GM23248 (cell line): ENCODE measurements around the gene CREB5. TPM values are rescaled to one million over a fixed set of nuclear protein-coding genes. Genes with fewer than 3 reads are reported as not detected.

Source experiments
- DNase-seq: peaks from one replicate; pipeline ENCODE4 v3.0.0-alpha.2; 2015
- H2AFZ ChIP-seq: fragments of 200-600 bp; sonication (generic); 2 replicates; pipeline ENCODE4 v1.6.1; 2016; ENCODE audit warnings: antibody characterized with exemption
- H3F3A ChIP-seq: fragments of 200-600 bp; sonication (generic); 2 replicates; pipeline ENCODE4 v1.6.1; 2016; ENCODE audit warnings: mild to moderate bottlenecking, antibody characterized with exemption, mixed run types; ENCODE audit not compliant: insufficient read depth
- H3K27ac ChIP-seq: fragments of 200-600 bp; sonication (generic); 2 replicates; pipeline ENCODE4 v1.5.1; 2016; ENCODE audit warnings: mild to moderate bottlenecking
- H3K27me3 ChIP-seq: fragments of 200-600 bp; sonication (generic); replicated peaks from 2 replicates; pipeline ENCODE4 v1.6.1; 2016; ENCODE audit warnings: mild to moderate bottlenecking; ENCODE audit not compliant: insufficient read depth
- H3K36me3 ChIP-seq: fragments of 200-600 bp; sonication (generic); 2 replicates; pipeline ENCODE4 v1.6.1; 2016; ENCODE audit warnings: low read depth, mild to moderate bottlenecking
- H3K4me1 ChIP-seq: fragments of 200-600 bp; sonication (generic); 2 replicates; pipeline ENCODE4 v1.6.1; 2016; ENCODE audit warnings: mild to moderate bottlenecking; ENCODE audit not compliant: insufficient read depth
- H3K4me2 ChIP-seq: fragments of 200-600 bp; sonication (generic); one replicate; pipeline ENCODE4 v1.6.1; 2016; ENCODE audit warnings: mild to moderate bottlenecking; ENCODE audit not compliant: unreplicated experiment
- H3K4me3 ChIP-seq: fragments of 200-600 bp; sonication (generic); 2 replicates; pipeline ENCODE4 v1.5.1; 2016; ENCODE audit warnings: mild to moderate bottlenecking
- H3K79me2 ChIP-seq: fragments of 200-600 bp; sonication (generic); 2 replicates; pipeline ENCODE4 v1.6.1; 2016; ENCODE audit warnings: mild to moderate bottlenecking; ENCODE audit not compliant: insufficient read depth
- H3K9ac ChIP-seq: fragments of 200-600 bp; sonication (generic); 2 replicates; pipeline ENCODE4 v1.6.1; 2016; ENCODE audit warnings: mild to moderate bottlenecking
- H3K9me2 ChIP-seq: fragments of 200-600 bp; sonication (generic); 2 replicates; pipeline ENCODE4 v1.6.1; 2016; ENCODE audit warnings: mixed run types, mild to moderate bottlenecking, moderate library complexity; ENCODE audit not compliant: insufficient read depth
- H3K9me3 ChIP-seq: fragments of 200-600 bp; sonication (generic); one replicate; pipeline ENCODE4 v1.6.1; 2017; ENCODE audit warnings: low read depth
- H4K20me1 ChIP-seq: fragments of 200-600 bp; sonication (generic); 2 replicates; pipeline ENCODE4 v1.6.0; 2016; ENCODE audit not compliant: insufficient read depth
- EZH2 ChIP-seq: fragments of 200-600 bp; sonication (generic); IDR thresholded peaks from 2 replicates; pipeline ENCODE4 v1.6.1; 2018; ENCODE audit warnings: antibody characterized with exemption, mild to moderate bottlenecking; ENCODE audit not compliant: insufficient read depth, poor library complexity, severe bottlenecking
- EZH2phosphoT487 ChIP-seq: fragments of 200-600 bp; sonication (generic); IDR thresholded peaks from 2 replicates; pipeline ENCODE4 v1.6.1; 2018; ENCODE audit warnings: antibody characterized with exemption, moderate library complexity, mild to moderate bottlenecking, low read depth; ENCODE audit not compliant: insufficient read depth
- WGBS, 2 experiments: methylation state at CpG; one replicate each; pipeline ENCODE4 v1.1.6; 2015 to 2017; ENCODE audit warnings: low lambda C conversion rate in 2 of 2, low coverage in 1 of 2; ENCODE audit errors: missing lambda C conversion rate in 2 of 2; 5-methylcytosine and 5-hydroxymethylcytosine counted together
- in situ Hi-C: fragments of 300-500 bp; cut with MboI; formaldehyde crosslinking; loops from 2 replicates; pipeline ENCODE4 v1.15.0; 2020
- polyA plus RNA-seq: library from polyadenylated mRNA; unstranded; fragments of >200 nt; fragmentation: Nextera tagmentation; extraction: Ambion mirVana; gene quantifications from 2 replicates; pipeline ENCODE4 v1.2.1, GENCODE V29; 2016
- total RNA-seq: library from RNA; depleted of rRNA; stranded (reverse); fragments of >200 nt; shearing (Covaris generic); gene quantifications from 2 replicates; pipeline ENCODE4 v1.2.3, GENCODE V29; 2014

CREB5 gene
- total and polyA plus RNA-seq, 2 experiments from 2014 or later = 13.6 to 19.2 TPM

- Histone ChIP-seq H3K4me2 (peak overlapping the region; percentile 12), H3K36me3 (no peaks in the 10 kb centered on the region), H3K79me2 (no peaks in the 10 kb centered on the region), H3K27me3 (no peaks in the 10 kb centered on the region), H3K4me3 (no peak overlapping the region), H4K20me1 (no peaks in the 10 kb centered on the region), H3K9me3 (no peaks in the 10 kb centered on the region), H3K9me2 (no peaks in the 10 kb centered on the region), H3F3A (peaks cover 44% of the 10 kb centered on the region), H2AFZ (no peak overlapping the region), H3K4me1 (peaks cover 51% of the 10 kb centered on the region), H3K9ac (peak overlapping the region; percentile 49; the same call in 1 of the 2 replicates), H3K27ac (peak overlapping the region; percentile 75)
- TF ChIP-seq EZH2 = no peak
- TF ChIP-seq EZH2phosphoT487 = no peak
- 0% methylated on average over 1 of the region's 1 CpG for WGBS, 2 experiments
- in situ Hi-C loops = loop anchor here (10.0 kb wide), 1 partner anchor 463 kb away; no protein-coding TSS in a partner anchor
- peak; percentile 95 for DNase-seq
Observed at GRCh38 chr7:28858206-28858605, 445.9 kb downstream of the CREB5 start.

- H4K20me1 ChIP-seq = no peaks in the 10 kb centered on the region
- no peak for DNase-seq
- H3K36me3 ChIP-seq = no peaks in the 10 kb centered on the region
- H3K79me2 ChIP-seq = no peaks in the 10 kb centered on the region
- peak overlapping the region; percentile 75 for H3K27ac ChIP-seq
- peak overlapping the region; percentile 49 for H3K9ac ChIP-seq
- peak overlapping the region; percentile 12 for H3K4me2 ChIP-seq
- TF ChIP-seq EZH2 = no peak
- TF ChIP-seq EZH2phosphoT487 = no peak
- no peaks in the 10 kb centered on the region for H3K27me3 ChIP-seq
- no peak overlapping the region for H2AFZ ChIP-seq
- H3K9me2 ChIP-seq = no peaks in the 10 kb centered on the region
- H3K9me3 ChIP-seq = no peaks in the 10 kb centered on the region
- in situ Hi-C loops = loop anchor here (10.0 kb wide), 1 partner anchor 464 kb away; no protein-coding TSS in a partner anchor
- peaks cover 46% of the 10 kb centered on the region for H3K4me1 ChIP-seq
- H3K4me3 ChIP-seq = no peak overlapping the region
- H3F3A ChIP-seq = peaks cover 40% of the 10 kb centered on the region
- WGBS, 2 experiments = 96 to 99% methylated on average over 6 of the region's 6 CpGs
Observed at GRCh38 chr7:28858895-28859294, 446.6 kb downstream of the CREB5 start.

DNA sequence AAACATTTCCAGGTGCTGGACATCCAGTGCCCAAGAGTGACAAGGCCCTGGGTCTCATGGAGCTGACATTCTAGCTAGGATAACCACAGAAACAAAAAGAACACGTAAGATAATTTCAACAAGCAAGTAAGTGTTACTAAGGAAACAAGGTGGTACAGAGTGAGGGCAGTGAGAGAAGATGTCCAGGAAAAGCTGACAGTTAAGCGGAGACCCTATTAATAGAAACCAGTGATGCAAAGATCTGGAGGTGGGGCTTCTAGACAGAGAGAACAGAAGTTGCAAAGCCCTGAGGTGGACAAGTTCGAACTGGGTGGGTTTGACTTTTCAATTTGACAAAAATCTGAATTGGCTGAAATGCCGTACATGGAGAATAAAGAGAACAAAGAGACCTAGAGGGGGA, 449.5 kb downstream of the CREB5 start:
- TF ChIP-seq EZH2phosphoT487 (no peak), EZH2 (no peak)
- no peak overlapping the region for H3K27ac ChIP-seq
- no peaks in the 10 kb centered on the region for H3K36me3 ChIP-seq
- no peaks in the 10 kb centered on the region for H3K9me3 ChIP-seq
- no peaks in the 10 kb centered on the region for H3K79me2 ChIP-seq
- no peaks in the 10 kb centered on the region for H4K20me1 ChIP-seq
- H3K4me3 ChIP-seq = no peak overlapping the region
- peaks cover 31% of the 10 kb centered on the region for H3K4me1 ChIP-seq
- no peak overlapping the region for H3K9ac ChIP-seq
- no peak for DNase-seq
- no peak overlapping the region for H2AFZ ChIP-seq
- in situ Hi-C loops = no loop called here
- H3K9me2 ChIP-seq = no peaks in the 10 kb centered on the region
- no peak overlapping the region for H3K4me2 ChIP-seq
- H3F3A ChIP-seq = peaks cover 22% of the 10 kb centered on the region
- WGBS, 2 experiments = 96 to 99% methylated on average over 4 of the region's 4 CpGs
- H3K27me3 ChIP-seq = no peaks in the 10 kb centered on the region

DNA sequence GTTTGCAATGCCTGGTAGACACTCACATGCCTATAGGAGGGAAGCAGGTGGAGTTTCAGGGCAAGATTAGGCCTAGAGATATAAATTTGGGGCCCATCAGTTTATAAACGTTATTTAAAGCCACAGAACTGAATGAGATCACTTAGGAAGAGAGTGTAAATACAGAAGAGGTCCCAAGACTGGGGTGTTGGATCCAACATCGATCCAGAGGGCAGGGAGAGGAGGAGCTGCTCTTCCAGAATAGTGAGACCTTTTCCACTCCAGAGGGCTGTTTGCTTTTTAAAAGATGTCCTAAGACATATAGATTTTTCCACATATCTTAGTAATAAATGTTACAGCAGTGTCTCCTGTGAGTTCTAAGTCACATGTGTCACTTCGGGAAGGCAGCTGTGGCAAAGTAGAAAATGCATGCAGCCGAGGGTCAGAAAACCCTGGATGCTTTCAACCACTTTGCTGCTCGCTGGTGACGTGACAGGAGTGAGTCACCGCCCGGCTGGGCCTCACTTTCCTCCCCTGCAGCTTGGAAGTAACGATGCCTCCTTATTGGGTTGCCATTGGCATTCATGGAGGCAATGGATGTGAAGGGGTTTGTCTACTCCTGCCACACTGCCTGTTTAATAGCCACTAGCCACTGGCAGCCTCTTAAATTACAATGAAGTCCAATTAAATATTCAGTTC, 450.4 kb downstream of the CREB5 start:
- no peak overlapping the region for H3K9ac ChIP-seq

More for the DNA sequence above, 450.4 kb downstream of the CREB5 start:
- no peak overlapping the region for H3K27ac ChIP-seq
- H3K9me2 ChIP-seq = no peaks in the 10 kb centered on the region
- in situ Hi-C loops = no loop called here
- H3K4me3 ChIP-seq = no peak overlapping the region
- no peaks in the 10 kb centered on the region for H3K36me3 ChIP-seq
- H3K9me3 ChIP-seq = no peaks in the 10 kb centered on the region
- H2AFZ ChIP-seq = no peak overlapping the region
- no peak for DNase-seq
- no peak overlapping the region for H3K4me2 ChIP-seq
- peaks cover 12% of the 10 kb centered on the region for H3F3A ChIP-seq
- H3K79me2 ChIP-seq = no peaks in the 10 kb centered on the region
- H3K4me1 ChIP-seq = peaks cover 22% of the 10 kb centered on the region
- TF ChIP-seq EZH2 (no peak), EZH2phosphoT487 (no peak)
- WGBS, 2 experiments = 66 to 68% methylated on average over 9 of the region's 9 CpGs
- no peaks in the 10 kb centered on the region for H4K20me1 ChIP-seq
- no peaks in the 10 kb centered on the region for H3K27me3 ChIP-seq
